SK-N-SH treated with all-trans-retinoic acid at 6 μM for 48 hours (cell line): Measurements from ENCODE around the gene NFATC3.

ENCODE experiments used
- ARNTL ChIP-seq: fragments of 450-650 bp; formaldehyde crosslinking; IDR thresholded peaks from 2 replicates; pipeline ENCODE4 v1.5.0; 2020; ENCODE audit warnings: low read depth, mild to moderate bottlenecking, moderate library complexity, borderline replicate concordance
- BACH2 ChIP-seq: fragments of 250-450 bp; sonication (Bioruptor Pico); IDR thresholded peaks from 2 replicates; pipeline ENCODE4 v1.9.0; 2021; ENCODE audit warnings: mild to moderate bottlenecking, borderline replicate concordance
- ESRRG ChIP-seq: fragments of 250-450 bp; sonication (Bioruptor Pico); IDR thresholded peaks from 2 replicates; pipeline ENCODE4 v1.6.1; 2021; ENCODE audit warnings: mild to moderate bottlenecking
- GLIS3 ChIP-seq: fragments of 250-450 bp; sonication (Bioruptor Pico); IDR thresholded peaks from 2 replicates; pipeline ENCODE4 v1.5.0; 2020; ENCODE audit warnings: mild to moderate bottlenecking, moderate library complexity
- OSR1 ChIP-seq: fragments of 250-450 bp; sonication (Bioruptor Pico); IDR thresholded peaks from 2 replicates; pipeline ENCODE4 v1.8.0; 2022; ENCODE audit warnings: moderate library complexity, mild to moderate bottlenecking, inconsistent platforms
- PATZ1 ChIP-seq: fragments of 250-450 bp; sonication (Bioruptor Pico); IDR thresholded peaks from 2 replicates; pipeline ENCODE4 v1.8.0; 2020; ENCODE audit warnings: mild to moderate bottlenecking, moderate library complexity, borderline replicate concordance
- POU6F1 ChIP-seq: fragments of 250-450 bp; sonication (Bioruptor Pico); IDR thresholded peaks from 2 replicates; pipeline ENCODE4 v1.8.0; 2021; ENCODE audit warnings: low read depth, mild to moderate bottlenecking, moderate library complexity, borderline replicate concordance
- RARB ChIP-seq: fragments of 250-450 bp; sonication (Bioruptor Pico); IDR thresholded peaks from 2 replicates; pipeline ENCODE4 v1.8.0; 2021; ENCODE audit warnings: mild to moderate bottlenecking, moderate library complexity
- TCF4 ChIP-seq: fragments of 250-450 bp; sonication (Bioruptor Pico); IDR thresholded peaks from 2 replicates; pipeline ENCODE4 v1.8.0; 2021; ENCODE audit warnings: mild to moderate bottlenecking, moderate library complexity, borderline replicate concordance
- TOX ChIP-seq: fragments of 250-450 bp; sonication (Bioruptor Pico); IDR thresholded peaks from 2 replicates; pipeline ENCODE4 v1.8.0; 2021; ENCODE audit warnings: mild to moderate bottlenecking, moderate library complexity, borderline replicate concordance
- TSHZ2 ChIP-seq: fragments of 250-450 bp; sonication (Bioruptor Pico); IDR thresholded peaks from 2 replicates; pipeline ENCODE4 v1.5.0; 2020; ENCODE audit warnings: mild to moderate bottlenecking, moderate library complexity
- ZC3H10 ChIP-seq: fragments of 250-450 bp; sonication (Bioruptor Pico); IDR thresholded peaks from 2 replicates; pipeline ENCODE4 v1.5.1; 2021; ENCODE audit warnings: mild to moderate bottlenecking, moderate library complexity
- ZNF565 ChIP-seq: fragments of 450-650 bp; formaldehyde crosslinking; conservative IDR thresholded peaks from 2 replicates; pipeline ENCODE4 v1.5.0; 2020; ENCODE audit warnings: low read depth, mild to moderate bottlenecking, moderate library complexity

DNA sequence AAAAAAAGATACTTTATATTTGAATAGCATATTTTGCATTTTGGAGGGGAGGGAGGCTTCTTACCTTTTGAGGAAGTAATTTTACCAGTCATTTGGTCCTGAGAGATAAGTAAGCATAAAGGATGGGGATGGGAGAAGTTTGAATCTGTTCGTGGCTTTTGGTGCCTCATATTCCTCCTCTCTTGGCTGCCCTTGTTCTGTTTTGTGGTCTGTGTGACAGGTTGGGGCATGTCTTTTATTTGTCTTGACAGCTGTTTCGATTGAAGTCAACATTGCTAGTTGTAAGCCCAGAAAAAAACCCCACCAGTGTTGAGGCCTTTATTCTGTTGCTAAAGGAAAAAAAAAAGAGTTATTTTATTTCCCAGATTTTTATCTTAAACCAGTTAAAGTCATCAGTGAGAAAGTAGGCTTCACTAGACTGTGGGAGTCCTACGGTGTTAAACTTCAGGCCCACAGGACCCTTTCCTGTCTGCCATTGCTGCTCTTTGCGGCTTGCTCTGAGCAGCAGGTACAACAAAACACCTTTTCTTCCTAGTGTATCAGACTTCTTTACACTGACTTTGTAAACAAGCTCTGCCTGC is 190.5 kb downstream of the NFATC3 start:
- TF ChIP-seq ESRRG = no peak
- no peak for TF ChIP-seq POU6F1 (CRISPR knock-in tag)
- TF ChIP-seq RARB = no peak
- no peak for TF ChIP-seq ARNTL (CRISPR knock-in tag)
- TF ChIP-seq OSR1 = no peak
- TF ChIP-seq TSHZ2 (CRISPR knock-in tag) = no peak
- no peak for TF ChIP-seq PATZ1
- no peak for TF ChIP-seq BACH2 (CRISPR knock-in tag)
- no peak for TF ChIP-seq ZNF565 (CRISPR knock-in tag)
- TF ChIP-seq GLIS3 (CRISPR knock-in tag) = no peak
- TF ChIP-seq ZC3H10 (CRISPR knock-in tag) = no peak
- no peak for TF ChIP-seq TOX (CRISPR knock-in tag)
- TF ChIP-seq TCF4 (CRISPR knock-in tag) = no peak
